GM12875 (cell line): ENCODE results near the gene ANKRD35.
"Not testable (repeated sequence)": the region's sequence is repeated elsewhere in the genome, so short reads cannot be mapped to it uniquely, and the experiment has no call there.

Experiments used
- H3K4me3 ChIP-seq: one replicate; pipeline ENCODE4 v1.5.1; 2011; ENCODE audit warnings: low read depth, low read length, control low read depth
- TF ChIP-seq, protein P1 (sequence below): IDR thresholded peaks from 2 replicates; pipeline ENCODE4 v1.5.1; 2011; ENCODE audit warnings: low read depth, mild to moderate bottlenecking, control low read depth, inconsistent platforms, low read length, moderate library complexity, borderline replicate concordance; ENCODE audit not compliant: insufficient read depth

ANKRD35 gene

GRCh38 chr1:145837656-145838055 lies 48.0 kb downstream of the ANKRD35 start:
- H3K4me3 ChIP-seq, result no peak overlapping the region
- TF ChIP-seq, protein P1, sequence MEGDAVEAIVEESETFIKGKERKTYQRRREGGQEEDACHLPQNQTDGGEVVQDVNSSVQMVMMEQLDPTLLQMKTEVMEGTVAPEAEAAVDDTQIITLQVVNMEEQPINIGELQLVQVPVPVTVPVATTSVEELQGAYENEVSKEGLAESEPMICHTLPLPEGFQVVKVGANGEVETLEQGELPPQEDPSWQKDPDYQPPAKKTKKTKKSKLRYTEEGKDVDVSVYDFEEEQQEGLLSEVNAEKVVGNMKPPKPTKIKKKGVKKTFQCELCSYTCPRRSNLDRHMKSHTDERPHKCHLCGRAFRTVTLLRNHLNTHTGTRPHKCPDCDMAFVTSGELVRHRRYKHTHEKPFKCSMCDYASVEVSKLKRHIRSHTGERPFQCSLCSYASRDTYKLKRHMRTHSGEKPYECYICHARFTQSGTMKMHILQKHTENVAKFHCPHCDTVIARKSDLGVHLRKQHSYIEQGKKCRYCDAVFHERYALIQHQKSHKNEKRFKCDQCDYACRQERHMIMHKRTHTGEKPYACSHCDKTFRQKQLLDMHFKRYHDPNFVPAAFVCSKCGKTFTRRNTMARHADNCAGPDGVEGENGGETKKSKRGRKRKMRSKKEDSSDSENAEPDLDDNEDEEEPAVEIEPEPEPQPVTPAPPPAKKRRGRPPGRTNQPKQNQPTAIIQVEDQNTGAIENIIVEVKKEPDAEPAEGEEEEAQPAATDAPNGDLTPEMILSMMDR, result no peak

DNA sequence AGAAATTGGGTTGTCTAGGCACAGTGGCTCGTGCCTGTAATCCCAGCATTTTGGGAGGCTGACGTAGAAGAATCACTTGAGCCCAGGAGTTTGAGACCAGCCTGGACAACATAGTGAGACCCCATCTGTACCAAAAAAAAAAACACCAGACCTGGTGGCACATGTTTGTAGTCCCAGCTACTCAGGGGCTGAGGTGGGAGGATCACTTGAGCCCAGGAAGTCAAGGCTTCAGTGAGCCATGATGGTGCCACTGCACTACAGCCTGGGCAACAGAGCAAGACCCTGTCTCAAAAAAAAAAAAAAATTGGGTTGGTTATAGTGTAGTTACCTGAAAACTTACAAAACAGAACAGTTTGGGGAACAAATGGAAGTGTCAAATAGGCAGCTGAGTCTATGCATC lies 54.9 kb downstream of the ANKRD35 start:
- not testable (repeated sequence) for H3K4me3 ChIP-seq

GRCh38 chr1:145828367-145829026 lies 57.2 kb downstream of the ANKRD35 start:
- no peak overlapping the region for H3K4me3 ChIP-seq
- TF ChIP-seq, protein P1, result no peak

GRCh38 chr1:145827966-145828365 lies 57.7 kb downstream of the ANKRD35 start:
- no peak overlapping the region for H3K4me3 ChIP-seq
- TF ChIP-seq, protein P1, result no peak

GRCh38 chr1:145826030-145826429 lies 59.6 kb downstream of the ANKRD35 start:
- TF ChIP-seq, protein P1, result no peak
- no peak overlapping the region for H3K4me3 ChIP-seq

DNA sequence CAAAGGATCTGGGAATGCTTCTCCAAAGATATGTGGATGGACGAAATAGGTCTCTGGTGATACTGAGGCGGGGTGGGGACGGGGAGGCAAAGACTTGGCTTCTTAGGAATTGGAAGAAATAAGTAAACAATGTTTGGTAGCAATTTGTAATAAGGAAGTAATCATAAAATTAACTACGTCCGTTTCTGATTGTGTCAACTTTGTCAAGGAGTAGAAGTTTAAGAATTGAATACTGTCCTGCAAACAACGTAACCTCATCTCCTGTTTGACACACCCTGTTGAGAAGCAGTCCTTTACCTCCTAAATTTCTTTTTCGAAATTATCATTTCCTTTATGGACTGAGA lies 61.2 kb downstream of the ANKRD35 start:
- H3K4me3 ChIP-seq, result peak overlapping the region; percentile 97
- TF ChIP-seq, protein P1, result no peak

GRCh38 chr1:145823565-145824498 lies 61.8 kb downstream of the ANKRD35 start, which contains the start of the genes POLR3C and RNF115:
POLR3C (plus strand) TSS chr1:145824200; CDS start chr1:145825777, 1,577 bp downstream.
RNF115 (minus strand) TSS chr1:145824095; CDS start chr1:145823873, 222 bp downstream.
- H3K4me3 ChIP-seq, result peak within 1 kb of the TSS; percentile 97
- TF ChIP-seq, protein P1, result no peak

GRCh38 chr1:145822779-145823331 lies 62.8 kb downstream of the ANKRD35 start:
- H3K4me3 ChIP-seq, result peak overlapping the region; percentile 21

DNA sequence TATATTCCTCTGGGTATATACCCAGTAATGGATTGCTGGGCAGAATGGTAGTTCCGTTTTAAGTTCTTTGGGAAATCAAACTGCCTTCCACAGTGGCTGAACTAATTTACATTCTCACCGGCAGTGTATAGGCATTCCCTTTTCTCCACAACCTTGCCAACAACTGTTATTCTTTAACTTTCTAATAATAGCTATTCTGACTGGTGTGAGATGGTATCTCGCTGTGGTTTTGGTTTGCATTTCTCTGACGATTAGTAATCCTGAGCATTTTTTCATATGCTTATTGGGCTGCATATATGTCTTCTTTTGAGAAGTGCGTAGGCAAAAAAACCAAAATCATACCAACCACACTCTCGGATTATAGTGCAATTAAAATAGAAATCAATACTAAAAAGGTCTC lies 67.6 kb downstream of the ANKRD35 start:
- H3K4me3 ChIP-seq, result not testable (repeated sequence)
